H1 (cell line): ENCODE measurements around the gene BCLAF3.

Experiments
- ATF3 ChIP-seq: IDR thresholded peaks from 2 replicates; pipeline ENCODE4 v1.6.1; 2011; ENCODE audit warnings: low read depth, mild to moderate bottlenecking, low read length; ENCODE audit not compliant: insufficient read depth
- CBX8 ChIP-seq: fragments of 300-800, 300-1000 bp; sonication (generic); IDR thresholded peaks from 2 replicates; pipeline ENCODE4 v1.7.1; 2016; ENCODE audit warnings: low read depth, low read length, borderline replicate concordance
- CEBPB ChIP-seq: IDR thresholded peaks from 2 replicates; pipeline ENCODE4 v1.6.1; 2012; ENCODE audit warnings: low read depth, low read length
- CHD7 ChIP-seq: fragments of 300-600 bp; sonication (generic); IDR thresholded peaks from 2 replicates; pipeline ENCODE4 v1.7.1; 2012; ENCODE audit warnings: low read length, moderate library complexity, mild to moderate bottlenecking, inconsistent platforms; ENCODE audit not compliant: insufficient replicate concordance
- CTCF ChIP-seq, 3 experiments: IDR thresholded peaks; 1 replicate in 2 of 3; 2 replicates in 1 of 3; pipeline versions ENCODE4 v1.5.1 to v1.6.1; 2011; ENCODE audit warnings: low read length in 3 of 3, mild to moderate bottlenecking in 3 of 3, inconsistent platforms in 2 of 3, low read depth in 1 of 3, moderate library complexity in 1 of 3; ENCODE audit not compliant: insufficient read depth in 1 of 3; ENCODE audit errors: control extremely low read depth in 1 of 3
- GTF2F1 ChIP-seq: IDR thresholded peaks from 2 replicates; pipeline ENCODE4 v1.6.1; 2012; ENCODE audit warnings: low read depth, low read length, improper control_type of control experiment, borderline replicate concordance
- TAF1 ChIP-seq: IDR thresholded peaks from 2 replicates; pipeline ENCODE4 v1.6.1; 2011; ENCODE audit warnings: mild to moderate bottlenecking, low read depth, low read length
- YY1 ChIP-seq: IDR thresholded peaks from 2 replicates; pipeline ENCODE4 v1.6.1; 2011; ENCODE audit warnings: low read depth, mild to moderate bottlenecking, low read length

GRCh38 chrX:20037186-20037585 lies 46.3 kb upstream of the BCLAF3 start:
- TF ChIP-seq TAF1 (no peak), CTCF (IDR thresholded peaks at IDR 0.05; ENCODE audit: control extremely low read depth in 1 of 3, insufficient read depth in 1 of 3, low read depth in 1 of 3, low read length in 3 of 3) (no peak), GTF2F1 (no peak), YY1 (no peak), CBX8 (no peak), ATF3 (no peak), CEBPB (no peak), CHD7 (no peak)
